HuH-7 (cell line): ENCODE data around the gene NOC4L.

Experiments used
- DNase-seq: peaks from one replicate; pipeline ENCODE4 v3.0.0; 2011; ENCODE audit warnings: low spot score

Gene NOC4L

DNA sequence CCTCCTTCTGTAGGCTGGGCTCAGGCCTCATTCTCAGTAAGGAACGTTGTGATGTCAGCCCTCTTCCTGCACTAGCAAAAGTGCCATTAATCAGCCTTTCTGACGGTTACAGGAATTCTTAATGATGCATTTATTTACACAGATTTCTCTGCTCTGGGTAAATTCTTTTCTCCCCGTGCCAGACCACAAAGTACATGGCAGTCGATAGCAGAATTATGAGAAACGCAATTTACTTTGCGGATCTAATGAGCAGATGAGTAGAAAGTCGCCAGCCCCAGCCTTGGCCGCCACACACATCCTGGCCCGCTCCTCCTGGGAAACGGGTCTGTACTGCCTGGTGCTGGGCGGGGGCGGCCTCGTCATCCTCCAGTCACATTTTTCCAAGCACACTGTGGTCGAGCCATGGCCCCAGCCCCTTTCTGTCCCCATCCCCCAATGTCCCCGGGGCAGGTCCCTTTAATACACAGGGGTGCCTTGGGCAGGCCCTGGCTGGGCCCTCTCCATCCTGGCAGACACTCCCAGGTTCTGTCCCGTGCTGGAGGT, 25.9 kb downstream of the NOC4L start:
- no peak for DNase-seq

- no peak for DNase-seq
These were observed 26.5 kb downstream of the NOC4L start for GRCh38 chr12:132170637-132171292.

DNA sequence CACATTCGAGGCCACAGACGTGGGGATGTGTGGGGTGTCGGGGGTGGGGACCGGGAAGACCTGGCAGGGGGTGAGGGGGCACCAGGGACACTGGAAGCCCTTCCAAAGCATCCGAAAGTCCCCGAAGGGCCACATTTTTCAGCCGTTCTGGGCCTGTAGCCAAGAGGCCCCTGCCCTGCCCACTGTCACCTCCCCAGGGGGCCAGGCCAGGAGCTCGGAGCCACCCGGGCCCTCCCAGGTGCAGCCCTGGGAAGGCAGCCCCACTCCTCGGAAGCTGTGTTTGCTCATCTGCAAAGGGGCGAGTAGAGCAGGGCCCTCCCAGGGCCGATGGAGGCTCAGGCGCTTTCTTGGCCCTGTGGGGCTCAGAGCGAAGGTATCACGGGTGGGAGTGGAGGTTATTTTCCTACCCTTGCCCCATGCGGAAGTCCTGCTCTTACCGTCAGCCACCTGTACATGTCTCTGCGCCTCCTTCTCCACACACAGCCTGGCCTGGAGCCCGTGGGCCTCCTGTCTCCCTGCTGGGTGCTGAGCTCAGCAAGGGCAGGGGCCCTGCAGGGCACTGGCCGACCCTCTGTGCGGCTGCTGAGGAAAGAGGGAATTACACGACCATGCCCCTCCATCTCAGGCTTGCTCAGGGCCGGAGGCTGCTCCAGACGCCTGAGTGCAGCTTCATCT, 27.2 kb downstream of the NOC4L start:
- DNase-seq = no peak

- DNase-seq = no peak
These were observed 27.8 kb downstream of the NOC4L start for GRCh38 chr12:132171968-132172521.

DNA sequence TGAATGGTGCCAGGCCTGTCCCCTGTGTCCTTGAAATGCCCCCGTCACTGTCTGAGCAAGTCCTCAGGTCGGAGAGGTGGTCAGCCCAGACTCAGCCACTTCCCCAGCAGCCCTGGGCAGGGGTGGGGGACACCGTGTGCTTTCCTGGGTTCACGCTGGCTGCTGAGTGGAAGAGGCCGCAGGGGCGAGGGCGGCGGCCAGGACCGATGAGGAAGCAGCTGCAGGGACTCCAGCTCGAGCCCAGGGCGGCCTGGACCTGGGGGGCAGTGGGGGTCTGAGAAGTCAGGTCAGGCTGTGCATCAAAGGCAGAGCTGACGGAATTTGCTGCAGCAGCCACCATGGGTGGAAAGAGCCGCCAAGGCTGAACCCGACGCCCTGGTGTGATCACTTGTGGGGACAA, 28.4 kb downstream of the NOC4L start:
- no peak for DNase-seq

- DNase-seq = no peak
These were observed 29.1 kb downstream of the NOC4L start for GRCh38 chr12:132173135-132174014.

GRCh38 chr12:132174015-132174838, 30.0 kb downstream of the NOC4L start:
- no peak for DNase-seq

DNA sequence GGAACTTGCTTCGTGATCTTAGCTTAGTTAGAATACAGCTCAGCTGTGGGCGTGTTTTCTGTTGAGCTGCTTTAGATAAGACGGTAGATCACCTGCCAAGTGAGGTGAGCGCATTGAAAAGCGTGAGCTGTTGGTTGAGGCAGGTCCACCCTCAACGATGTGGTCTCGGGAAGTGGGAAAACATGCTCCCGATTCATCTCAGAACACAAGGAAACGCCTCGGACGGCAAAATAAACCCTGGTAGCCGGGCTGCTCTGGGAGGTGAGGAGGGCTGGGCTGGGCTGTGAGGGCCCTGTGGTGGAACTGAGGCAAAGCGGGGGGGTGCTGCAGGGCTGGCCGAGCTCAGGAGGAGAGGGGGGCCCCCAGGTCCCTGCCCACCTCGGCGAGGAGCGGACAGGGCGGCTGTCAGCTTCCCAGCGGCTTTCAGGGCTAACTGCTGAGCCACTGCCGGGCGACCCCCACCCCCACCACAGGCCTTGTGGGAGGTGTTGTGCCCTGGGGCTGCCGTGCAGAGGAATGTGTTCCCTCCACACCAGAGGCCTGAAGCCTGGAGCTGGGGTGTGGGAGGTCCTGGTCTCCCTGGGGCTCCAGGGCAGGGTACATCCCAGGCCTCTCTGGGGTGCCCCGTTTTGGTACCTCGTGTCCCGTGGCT, 30.7 kb downstream of the NOC4L start:
- no peak for DNase-seq

GRCh38 chr12:132175496-132176384, 31.5 kb downstream of the NOC4L start:
- no peak for DNase-seq

GRCh38 chr12:132176385-132176919, 32.2 kb downstream of the NOC4L start:
- no peak for DNase-seq

DNA sequence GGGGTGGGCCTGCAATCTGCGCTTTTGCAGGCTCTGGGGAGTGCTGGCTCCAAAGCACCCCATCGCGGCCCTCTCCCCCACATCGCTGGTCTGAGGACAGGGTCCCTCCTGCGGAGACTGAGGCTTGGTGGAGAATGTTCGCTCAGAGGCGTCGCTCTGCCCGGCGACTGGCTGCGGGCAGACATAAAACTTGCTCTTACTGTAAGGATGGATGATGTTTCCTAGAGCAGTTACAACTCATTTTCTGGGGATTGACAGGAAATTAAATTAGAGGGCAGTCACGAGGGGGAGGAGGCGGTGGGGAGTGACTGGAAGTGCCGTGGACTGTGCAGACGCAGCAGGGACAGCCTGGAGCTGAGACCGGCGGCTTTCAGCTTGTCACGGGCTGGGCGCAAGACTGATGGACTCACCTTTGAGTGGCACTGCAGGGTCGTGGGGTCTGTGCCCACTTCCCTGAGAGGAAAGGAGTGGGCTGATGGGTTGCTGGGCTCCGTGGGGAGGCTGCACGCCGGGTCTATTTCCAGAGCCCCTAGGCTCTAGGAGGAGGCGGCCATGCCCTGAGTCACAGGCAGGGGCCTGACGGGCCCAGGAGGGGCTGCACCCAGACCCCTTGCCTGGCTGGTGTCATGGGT, 32.8 kb downstream of the NOC4L start:
- DNase-seq = no peak

DNA sequence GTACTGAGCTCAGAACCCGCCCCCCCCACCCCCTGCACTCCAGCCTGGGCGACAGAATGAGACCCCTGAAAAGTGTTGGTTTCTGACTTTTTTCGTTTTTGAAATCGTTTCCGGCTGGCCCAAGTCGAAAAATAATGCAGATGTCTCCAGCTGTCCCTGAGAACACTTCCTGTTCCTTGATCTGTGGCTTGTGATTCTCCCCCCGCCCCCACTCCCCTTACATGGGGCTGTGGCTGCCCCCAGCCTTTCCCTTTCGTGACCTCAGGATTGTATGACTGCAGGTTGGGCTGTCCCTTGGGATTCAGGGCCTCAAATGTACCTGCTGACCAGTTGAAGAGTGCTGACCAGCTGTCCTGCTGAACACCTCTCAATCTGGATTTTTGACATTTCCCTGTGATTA, 34.1 kb downstream of the NOC4L start:
- no peak for DNase-seq

DNA sequence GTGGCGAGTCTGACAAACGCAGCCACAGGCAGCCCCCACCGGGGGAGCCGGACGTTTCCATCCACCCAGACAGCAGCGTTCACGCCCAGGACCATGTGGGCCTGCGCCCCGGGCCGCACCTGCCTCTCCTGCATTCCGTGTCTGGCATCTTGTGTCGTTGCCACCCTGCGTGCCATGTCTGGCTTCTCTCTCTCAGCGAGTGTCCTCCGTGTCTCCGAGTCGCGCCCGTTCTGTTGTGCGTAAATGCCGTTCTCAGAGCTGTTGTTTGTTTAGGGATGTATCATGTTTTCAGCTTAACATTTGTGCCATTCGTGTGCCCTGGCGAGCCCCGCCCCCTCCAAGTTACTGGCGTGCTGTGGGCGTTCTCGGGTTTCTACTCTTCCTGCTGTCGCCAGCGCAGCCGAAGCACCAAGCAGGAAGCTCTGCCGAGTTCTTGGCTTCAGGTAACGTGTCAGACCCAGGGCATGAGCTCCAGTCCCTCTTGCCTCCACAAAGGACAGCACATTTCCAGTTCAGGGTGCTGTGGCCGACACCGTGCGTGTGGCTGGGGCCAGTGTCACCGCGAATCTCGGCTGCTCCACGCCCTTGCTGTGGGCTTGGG, 34.6 kb downstream of the NOC4L start:
- DNase-seq = no peak

GRCh38 chr12:132179431-132180362, 35.4 kb downstream of the NOC4L start:
- no peak for DNase-seq

DNA sequence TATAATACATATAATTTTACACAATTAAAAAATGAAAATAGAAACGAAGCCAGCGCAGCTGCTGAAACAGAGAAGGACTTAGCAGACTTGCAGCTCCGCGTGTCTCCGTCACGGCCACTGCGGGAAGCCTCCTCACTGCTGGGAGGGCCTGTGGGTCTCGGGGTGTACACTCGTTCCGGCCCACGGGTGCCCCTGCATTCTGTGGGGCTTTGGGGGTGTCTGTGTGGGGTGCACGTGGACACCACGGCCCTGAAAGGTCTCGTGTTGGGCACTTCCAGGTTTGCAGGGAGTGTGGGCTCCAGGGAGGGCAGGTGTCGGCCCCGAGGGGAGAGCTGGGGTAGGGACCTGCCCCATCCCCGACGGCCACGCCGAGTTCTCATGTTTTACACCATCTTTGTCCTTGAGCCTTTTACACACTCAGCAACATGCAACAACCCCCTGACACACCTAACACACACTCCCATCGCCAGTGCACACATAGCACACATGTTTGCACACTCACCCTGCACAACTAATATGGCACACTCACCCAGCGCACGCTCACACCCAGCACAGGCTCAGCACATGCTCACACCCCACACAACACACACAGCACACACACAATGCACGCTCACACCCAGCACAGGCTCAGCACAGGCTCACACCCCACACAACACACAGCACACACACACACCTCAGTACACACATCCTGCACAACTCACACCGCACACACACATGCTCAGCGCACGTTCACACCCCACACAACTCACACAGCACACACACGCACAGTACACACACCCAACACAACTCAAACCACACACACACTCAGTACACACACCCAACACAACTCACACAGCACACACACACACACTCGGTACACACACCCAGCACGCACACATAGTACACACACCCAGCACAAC, 36.6 kb downstream of the NOC4L start:
- no peak for DNase-seq

- no peak for DNase-seq
These were observed 37.4 kb downstream of the NOC4L start for GRCh38 chr12:132181570-132182200.
